DOHH2 (cell line): ENCODE measurements around the gene ZNF891.

Experiments used
- H3F3A ChIP-seq: fragments of 200-600 bp; sonication (generic), shearing (Covaris generic); 2 replicates; pipeline ENCODE4 v1.6.0; 2016; ENCODE audit warnings: antibody characterized with exemption, mild to moderate bottlenecking; ENCODE audit not compliant: control insufficient read depth, insufficient read depth
- H3K27ac ChIP-seq: fragments of 200-600 bp; sonication (generic); 2 replicates; pipeline ENCODE4 v1.5.1; 2014; ENCODE audit warnings: low read depth, mild to moderate bottlenecking, low read length, moderate library complexity
- H3K27me3 ChIP-seq: fragments of 200-600 bp; sonication (generic); 2 replicates; pipeline ENCODE4 v1.6.1; 2014; ENCODE audit warnings: mild to moderate bottlenecking, low read length, mixed read lengths; ENCODE audit not compliant: control insufficient read depth
- H3K36me3 ChIP-seq: fragments of 200-600 bp; sonication (generic); 2 replicates; pipeline ENCODE4 v1.6.1; 2014; ENCODE audit warnings: mild to moderate bottlenecking, low read length, moderate library complexity, mixed read lengths; ENCODE audit not compliant: control insufficient read depth
- H3K4me1 ChIP-seq: fragments of 200-600 bp; sonication (generic); 2 replicates; pipeline ENCODE4 v1.6.1; 2014; ENCODE audit warnings: mild to moderate bottlenecking, low read length, mixed read lengths; ENCODE audit not compliant: control insufficient read depth
- H3K4me2 ChIP-seq: fragments of 200-600 bp; sonication (generic); 2 replicates; pipeline ENCODE4 v1.6.0; 2014; ENCODE audit warnings: mild to moderate bottlenecking, low read length, moderate library complexity
- H3K4me3 ChIP-seq: fragments of 200-600 bp; sonication (generic); 2 replicates; pipeline ENCODE4 v1.5.1; 2014; ENCODE audit warnings: mild to moderate bottlenecking, low read length, mixed read lengths
- H3K79me2 ChIP-seq: fragments of 200-600 bp; sonication (generic); 2 replicates; pipeline ENCODE4 v1.6.1; 2014; ENCODE audit warnings: mild to moderate bottlenecking, low read length, mixed read lengths; ENCODE audit not compliant: control insufficient read depth
- H3K9me2 ChIP-seq: fragments of 200-600 bp; sonication (generic); replicated peaks from 2 replicates; pipeline ENCODE4 v1.6.1; 2014; ENCODE audit warnings: mild to moderate bottlenecking, low read length, mixed read lengths; ENCODE audit not compliant: control insufficient read depth
- H3K9me3 ChIP-seq: fragments of 200-600 bp; sonication (generic); 2 replicates; pipeline ENCODE4 v1.6.1; 2014; ENCODE audit warnings: antibody characterized with exemption, low read length, mixed read lengths; ENCODE audit not compliant: control insufficient read depth, insufficient read depth
- H4K20me1 ChIP-seq: fragments of 200-600 bp; sonication (generic); 2 replicates; pipeline ENCODE4 v1.6.0; 2014; ENCODE audit warnings: low read depth, mild to moderate bottlenecking, antibody characterized with exemption, low read length, moderate library complexity; ENCODE audit not compliant: control insufficient read depth, insufficient read depth
- EZH2phosphoT487 ChIP-seq: fragments of 200-600 bp; sonication (generic); IDR thresholded peaks from 2 replicates; pipeline ENCODE4 v1.6.1; 2017; ENCODE audit warnings: borderline replicate concordance, mild to moderate bottlenecking, antibody characterized with exemption, low read length, moderate library complexity, mixed read lengths
- TF ChIP-seq, protein P1 (sequence below): fragments of 200-600 bp; sonication (generic); IDR thresholded peaks from one replicate; pipeline ENCODE4 v1.5.1; 2014; ENCODE audit warnings: antibody characterized with exemption, mild to moderate bottlenecking, low read depth, low read length; ENCODE audit not compliant: poor library complexity, severe bottlenecking

ZNF891 gene

DNA sequence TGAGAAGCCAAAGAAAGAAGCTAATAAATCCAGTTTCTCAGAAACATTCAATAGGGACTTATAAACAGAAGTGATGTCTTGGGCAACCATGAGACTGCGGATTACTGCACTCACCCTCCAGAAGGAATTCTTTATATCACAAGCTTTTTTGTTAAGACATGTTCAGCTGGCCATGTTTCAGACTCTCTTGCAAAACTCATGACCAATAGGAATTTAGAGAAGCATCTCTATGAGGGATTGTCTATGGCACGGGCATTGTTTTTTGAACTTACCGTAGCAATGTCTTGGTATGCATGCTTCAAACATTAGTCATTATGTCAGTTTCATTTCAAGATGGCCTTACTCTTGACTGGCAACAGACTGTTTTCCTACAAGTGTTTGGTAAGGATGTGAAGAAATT, 35.7 kb upstream of the ZNF891 start:
- Histone ChIP-seq H3K4me3 (no peak overlapping the region), H3K79me2 (no peaks in the 10 kb centered on the region), H3K4me1 (no peaks in the 10 kb centered on the region), H3K27me3 (no peaks in the 10 kb centered on the region), H3K9me3 (peaks cover 20% of the 10 kb centered on the region; the same call in 1 of the 2 replicates), H3K27ac (no peak overlapping the region), H3K9me2 (no peaks in the 10 kb centered on the region), H3F3A (0 out of 2 replicates have a peak, but pooled peaks cover 2% of the 10 kb centered on the region), H3K36me3 (no peaks in the 10 kb centered on the region), H3K4me2 (no peak overlapping the region), H4K20me1 (no peaks in the 10 kb centered on the region)
- TF ChIP-seq, protein P1, sequence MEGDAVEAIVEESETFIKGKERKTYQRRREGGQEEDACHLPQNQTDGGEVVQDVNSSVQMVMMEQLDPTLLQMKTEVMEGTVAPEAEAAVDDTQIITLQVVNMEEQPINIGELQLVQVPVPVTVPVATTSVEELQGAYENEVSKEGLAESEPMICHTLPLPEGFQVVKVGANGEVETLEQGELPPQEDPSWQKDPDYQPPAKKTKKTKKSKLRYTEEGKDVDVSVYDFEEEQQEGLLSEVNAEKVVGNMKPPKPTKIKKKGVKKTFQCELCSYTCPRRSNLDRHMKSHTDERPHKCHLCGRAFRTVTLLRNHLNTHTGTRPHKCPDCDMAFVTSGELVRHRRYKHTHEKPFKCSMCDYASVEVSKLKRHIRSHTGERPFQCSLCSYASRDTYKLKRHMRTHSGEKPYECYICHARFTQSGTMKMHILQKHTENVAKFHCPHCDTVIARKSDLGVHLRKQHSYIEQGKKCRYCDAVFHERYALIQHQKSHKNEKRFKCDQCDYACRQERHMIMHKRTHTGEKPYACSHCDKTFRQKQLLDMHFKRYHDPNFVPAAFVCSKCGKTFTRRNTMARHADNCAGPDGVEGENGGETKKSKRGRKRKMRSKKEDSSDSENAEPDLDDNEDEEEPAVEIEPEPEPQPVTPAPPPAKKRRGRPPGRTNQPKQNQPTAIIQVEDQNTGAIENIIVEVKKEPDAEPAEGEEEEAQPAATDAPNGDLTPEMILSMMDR: no peak
- TF ChIP-seq EZH2phosphoT487: no peak

DNA sequence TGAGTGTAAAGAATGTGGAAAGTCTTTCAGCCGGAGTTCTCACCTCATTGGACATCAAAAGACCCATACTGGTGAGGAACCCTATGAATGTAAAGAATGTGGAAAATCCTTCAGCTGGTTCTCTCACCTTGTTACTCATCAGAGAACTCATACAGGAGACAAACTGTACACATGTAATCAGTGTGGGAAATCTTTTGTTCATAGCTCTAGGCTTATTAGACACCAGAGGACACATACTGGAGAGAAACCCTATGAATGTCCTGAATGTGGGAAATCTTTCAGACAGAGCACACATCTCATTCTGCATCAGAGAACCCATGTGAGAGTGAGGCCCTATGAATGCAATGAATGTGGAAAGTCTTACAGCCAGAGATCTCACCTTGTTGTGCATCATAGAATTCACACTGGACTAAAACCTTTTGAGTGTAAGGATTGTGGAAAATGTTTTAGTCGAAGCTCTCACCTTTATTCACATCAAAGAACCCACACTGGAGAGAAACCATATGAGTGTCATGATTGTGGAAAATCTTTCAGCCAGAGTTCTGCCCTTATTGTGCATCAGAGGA, 26.1 kb upstream of the ZNF891 start:
- TF ChIP-seq EZH2phosphoT487: no peak
- TF ChIP-seq, protein P1: no peak
- H3K79me2 ChIP-seq: no peaks in the 10 kb centered on the region
- H3K4me2 ChIP-seq: no peak overlapping the region
- no peaks in the 10 kb centered on the region for H3K9me2 ChIP-seq
- 0 out of 2 replicates have a peak, but pooled peaks cover under 1% of the 10 kb centered on the region for H3F3A ChIP-seq
- peaks cover 48% of the 10 kb centered on the region for H3K36me3 ChIP-seq
- peaks cover 65% of the 10 kb centered on the region for H3K9me3 ChIP-seq
- H3K4me1 ChIP-seq: no peaks in the 10 kb centered on the region
- no peak overlapping the region for H3K4me3 ChIP-seq
- no peaks in the 10 kb centered on the region for H3K27me3 ChIP-seq
- H4K20me1 ChIP-seq: no peaks in the 10 kb centered on the region
- no peak overlapping the region for H3K27ac ChIP-seq

DNA sequence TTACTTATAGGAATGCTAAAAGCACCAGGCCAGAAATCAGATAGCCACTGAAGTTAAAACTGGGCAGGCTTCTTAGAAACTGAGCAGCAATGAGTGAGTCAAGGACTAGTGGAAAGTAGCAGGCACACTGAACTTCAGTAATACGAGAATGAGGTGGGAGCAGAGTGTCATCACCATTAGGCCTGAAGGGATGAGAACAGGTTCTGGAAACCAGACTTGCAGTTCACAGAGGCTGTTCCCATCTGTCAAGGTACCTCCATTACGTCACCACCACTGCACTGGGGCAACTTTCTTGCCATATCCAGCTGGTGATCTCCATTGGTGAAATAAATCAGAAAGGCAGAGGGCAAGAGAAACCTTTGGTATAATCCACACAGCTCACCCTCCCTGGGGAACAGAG, 15.9 kb upstream of the ZNF891 start:
- TF ChIP-seq EZH2phosphoT487: no peak
- TF ChIP-seq, protein P1: no peak
- peaks cover 19% of the 10 kb centered on the region; the same call in 1 of the 2 replicates for H3K9me3 ChIP-seq
- no peak overlapping the region for H3K4me2 ChIP-seq
- H3K27ac ChIP-seq: no peak overlapping the region
- no peaks in the 10 kb centered on the region for H3K9me2 ChIP-seq
- H3K36me3 ChIP-seq: peaks cover 13% of the 10 kb centered on the region; the same call in 1 of the 2 replicates
- H3K4me3 ChIP-seq: no peak overlapping the region
- no peaks in the 10 kb centered on the region for H3K27me3 ChIP-seq
- no peaks in the 10 kb centered on the region for H3F3A ChIP-seq
- H3K79me2 ChIP-seq: no peaks in the 10 kb centered on the region
- H3K4me1 ChIP-seq: no peaks in the 10 kb centered on the region
- no peaks in the 10 kb centered on the region for H4K20me1 ChIP-seq
